ENCODE data around the gene TMEM106C. TPM values are rescaled to one million over a fixed set of nuclear protein-coding genes. Genes with fewer than 3 reads are reported as not detected.

The TMEM106C gene
- total and polyA plus RNA-seq, 10 of the 15 experiments (the other 5 are each of a cell fraction or from before 2014, with no cell fraction given): 90.2 to 280 (median 161) TPM

DNA sequence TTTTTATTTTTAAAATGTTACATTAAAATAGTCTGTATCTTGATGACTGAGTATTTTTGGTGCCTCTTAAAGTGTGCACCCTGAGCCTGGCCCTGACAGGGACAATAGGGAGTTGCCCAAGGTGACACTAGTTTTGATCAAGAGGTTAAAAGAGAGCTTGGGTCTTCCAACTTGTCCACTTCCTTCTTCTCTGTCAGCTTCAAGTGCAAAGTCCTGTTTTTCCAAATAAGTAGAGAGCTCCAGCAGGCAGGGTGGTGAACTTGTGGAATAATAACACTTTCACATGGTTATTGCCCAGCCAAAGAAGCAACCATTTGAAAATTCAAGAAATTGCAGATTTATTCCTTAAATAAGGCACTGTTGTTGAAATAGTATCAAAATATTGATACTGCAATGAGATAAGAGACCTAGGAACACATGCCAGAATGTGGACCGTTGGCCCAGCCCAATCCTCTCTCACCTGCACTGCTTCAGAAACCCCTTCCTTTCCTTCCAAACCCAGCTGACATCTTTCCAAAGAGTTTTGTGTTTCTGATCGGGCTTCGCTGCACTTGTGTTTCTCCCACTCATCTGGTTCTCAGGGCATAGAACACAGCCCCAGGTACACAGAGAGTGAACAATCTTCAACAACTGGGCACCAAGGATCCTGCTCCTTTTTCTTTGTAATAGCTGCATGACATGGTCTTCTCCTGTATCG lies 54.7 kb downstream of the TMEM106C start (continued):
- no peak for TF ChIP-seq RELA (IDR thresholded peaks at IDR 0.05; ENCODE audit: borderline replicate concordance, partially characterized antibody)
- TF ChIP-seq, protein P1, sequence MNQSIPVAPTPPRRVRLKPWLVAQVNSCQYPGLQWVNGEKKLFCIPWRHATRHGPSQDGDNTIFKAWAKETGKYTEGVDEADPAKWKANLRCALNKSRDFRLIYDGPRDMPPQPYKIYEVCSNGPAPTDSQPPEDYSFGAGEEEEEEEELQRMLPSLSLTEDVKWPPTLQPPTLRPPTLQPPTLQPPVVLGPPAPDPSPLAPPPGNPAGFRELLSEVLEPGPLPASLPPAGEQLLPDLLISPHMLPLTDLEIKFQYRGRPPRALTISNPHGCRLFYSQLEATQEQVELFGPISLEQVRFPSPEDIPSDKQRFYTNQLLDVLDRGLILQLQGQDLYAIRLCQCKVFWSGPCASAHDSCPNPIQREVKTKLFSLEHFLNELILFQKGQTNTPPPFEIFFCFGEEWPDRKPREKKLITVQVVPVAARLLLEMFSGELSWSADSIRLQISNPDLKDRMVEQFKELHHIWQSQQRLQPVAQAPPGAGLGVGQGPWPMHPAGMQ (IDR thresholded peaks at IDR 0.05; ENCODE audit: borderline replicate concordance): no peak
- TF ChIP-seq PAX8 (IDR thresholded peaks at IDR 0.05): no peak
- TF ChIP-seq ZNF622 (IDR thresholded peaks at IDR 0.05): no peak
- TF ChIP-seq CUX1 (IDR thresholded peaks at IDR 0.05; ENCODE audit: insufficient replicate concordance, low read depth, low read length): no peak
- TF ChIP-seq YBX1 (IDR thresholded peaks at IDR 0.05): no peak
- no peak for TF ChIP-seq CEBPZ (IDR thresholded peaks at IDR 0.05; ENCODE audit: low read depth, low read length)
- TF ChIP-seq GATAD2B (conservative IDR thresholded peaks at IDR 0.05; ENCODE audit: low read depth): no peak
- TF ChIP-seq NFXL1 (IDR thresholded peaks at IDR 0.05; ENCODE audit: borderline replicate concordance): no peak
- no peak for TF ChIP-seq ATF7 (IDR thresholded peaks at IDR 0.05; ENCODE audit: low read depth)
- TF ChIP-seq POLR2AphosphoS2 (IDR thresholded peaks at IDR 0.05; ENCODE audit: low read depth, low read length): no peak
- no peak for TF ChIP-seq EED (IDR thresholded peaks at IDR 0.05; ENCODE audit: low read depth)
- no peak for TF ChIP-seq SPI1 (IDR thresholded peaks at IDR 0.05; ENCODE audit: borderline replicate concordance, insufficient read depth, low read depth, low read length)
- TF ChIP-seq HCFC1 (IDR thresholded peaks at IDR 0.05; ENCODE audit: low read length): no peak
- TF ChIP-seq, protein P2, sequence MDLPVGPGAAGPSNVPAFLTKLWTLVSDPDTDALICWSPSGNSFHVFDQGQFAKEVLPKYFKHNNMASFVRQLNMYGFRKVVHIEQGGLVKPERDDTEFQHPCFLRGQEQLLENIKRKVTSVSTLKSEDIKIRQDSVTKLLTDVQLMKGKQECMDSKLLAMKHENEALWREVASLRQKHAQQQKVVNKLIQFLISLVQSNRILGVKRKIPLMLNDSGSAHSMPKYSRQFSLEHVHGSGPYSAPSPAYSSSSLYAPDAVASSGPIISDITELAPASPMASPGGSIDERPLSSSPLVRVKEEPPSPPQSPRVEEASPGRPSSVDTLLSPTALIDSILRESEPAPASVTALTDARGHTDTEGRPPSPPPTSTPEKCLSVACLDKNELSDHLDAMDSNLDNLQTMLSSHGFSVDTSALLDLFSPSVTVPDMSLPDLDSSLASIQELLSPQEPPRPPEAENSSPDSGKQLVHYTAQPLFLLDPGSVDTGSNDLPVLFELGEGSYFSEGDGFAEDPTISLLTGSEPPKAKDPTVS (IDR thresholded peaks at IDR 0.05; ENCODE audit: low read depth, low read length): no peak

All from GM12878 (cell line).